ENCODE measurements around the gene FKBP1A.

Gene FKBP1A

GRCh38 chr20:1333462-1334369 is 59.1 kb downstream of the FKBP1A start:
- TF ChIP-seq GATA1 (IDR thresholded peaks at IDR 0.05; ENCODE audit: low read depth, low read length) (no peak), POLR2A (IDR thresholded peaks at IDR 0.05; ENCODE audit: low read length) (no peak)
- no peak for DNase-seq

DNA sequence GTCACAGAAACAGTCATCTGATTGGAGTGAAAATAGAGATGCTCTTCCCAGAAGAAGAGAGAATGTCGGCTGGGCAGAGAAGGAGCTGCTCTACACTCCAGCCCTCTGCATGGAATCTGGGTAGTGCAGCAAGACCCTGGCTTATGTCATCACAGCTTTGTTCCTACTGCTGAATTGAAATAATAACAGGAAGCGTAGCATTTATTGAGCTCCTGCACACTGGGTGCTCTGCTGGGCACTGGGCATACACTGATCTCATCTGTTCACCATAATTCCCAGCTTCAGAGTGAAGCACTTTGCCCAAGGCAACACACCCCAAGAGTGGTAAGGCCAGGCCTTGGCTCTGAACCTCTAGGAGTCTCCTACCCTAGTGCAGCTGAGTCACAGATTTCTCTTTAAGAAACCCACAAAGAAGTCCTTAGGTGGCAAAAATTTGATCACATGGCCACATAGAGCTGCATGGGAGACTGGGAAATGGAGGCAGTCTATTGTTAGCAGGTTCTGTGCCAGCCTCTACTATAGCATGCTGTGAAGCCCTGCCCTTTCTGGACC is 60.0 kb downstream of the FKBP1A start:
- no peak for DNase-seq
- TF ChIP-seq GATA1 (IDR thresholded peaks at IDR 0.05; ENCODE audit: low read depth, low read length) = no peak
- no peak for TF ChIP-seq POLR2A (IDR thresholded peaks at IDR 0.05; ENCODE audit: low read length)

DNA sequence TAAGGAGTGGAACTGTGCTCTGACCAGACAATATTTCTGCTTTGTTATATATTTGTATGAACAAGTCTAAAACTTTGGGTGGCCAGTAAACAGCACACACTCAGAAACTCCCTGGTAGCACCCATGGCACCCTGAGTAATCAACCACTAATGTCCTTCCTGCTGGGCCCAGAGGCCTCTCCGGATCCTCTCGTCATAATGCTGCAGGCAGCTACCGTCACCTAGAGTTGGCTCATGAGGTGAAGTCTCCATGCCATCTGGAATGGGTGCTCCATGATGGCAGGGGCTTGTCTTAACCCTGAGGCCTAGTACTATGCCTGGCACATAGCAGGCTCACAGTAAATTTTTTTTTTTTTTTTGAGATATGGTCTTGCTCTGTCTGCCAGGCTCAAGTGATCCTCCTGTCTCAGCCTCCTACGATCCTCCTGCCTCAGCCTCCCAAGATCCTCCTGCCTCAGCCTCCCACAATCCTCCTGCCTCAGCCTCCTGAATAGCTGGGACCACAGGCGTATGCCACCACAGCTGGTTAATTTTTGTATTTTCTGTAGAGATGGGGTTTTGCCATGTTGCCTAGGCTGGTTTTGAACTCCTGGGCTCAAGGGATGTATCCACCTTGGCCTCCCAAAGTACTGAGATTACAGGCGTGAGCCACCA is 60.9 kb downstream of the FKBP1A start:
- TF ChIP-seq GATA1 (IDR thresholded peaks at IDR 0.05; ENCODE audit: low read depth, low read length) (no peak), POLR2A (IDR thresholded peaks at IDR 0.05; ENCODE audit: low read length) (no peak)
- DNase-seq = no peak

DNA sequence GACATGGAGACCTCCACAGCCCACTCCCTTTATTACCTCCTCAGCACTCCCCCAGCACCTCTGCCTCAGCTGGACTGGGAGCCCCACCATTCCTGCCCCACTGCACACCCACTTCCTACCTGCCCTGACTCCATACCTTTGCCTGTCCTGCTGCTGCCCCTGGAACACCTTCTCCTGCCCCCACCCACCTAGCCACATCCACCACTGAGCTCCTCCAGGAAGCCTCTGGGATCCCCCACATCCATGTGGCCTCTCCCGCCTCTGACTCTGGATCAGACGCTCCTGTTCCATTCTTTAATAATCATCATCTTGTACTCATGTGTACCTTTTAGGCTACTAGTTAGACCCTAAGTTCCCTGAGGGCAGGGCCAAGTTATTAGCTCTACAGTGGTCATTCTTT is 61.8 kb downstream of the FKBP1A start:
- DNase-seq = no peak
- no peak for TF ChIP-seq GATA1 (IDR thresholded peaks at IDR 0.05; ENCODE audit: low read depth, low read length)
- TF ChIP-seq POLR2A (IDR thresholded peaks at IDR 0.05; ENCODE audit: low read length) = no peak

DNA sequence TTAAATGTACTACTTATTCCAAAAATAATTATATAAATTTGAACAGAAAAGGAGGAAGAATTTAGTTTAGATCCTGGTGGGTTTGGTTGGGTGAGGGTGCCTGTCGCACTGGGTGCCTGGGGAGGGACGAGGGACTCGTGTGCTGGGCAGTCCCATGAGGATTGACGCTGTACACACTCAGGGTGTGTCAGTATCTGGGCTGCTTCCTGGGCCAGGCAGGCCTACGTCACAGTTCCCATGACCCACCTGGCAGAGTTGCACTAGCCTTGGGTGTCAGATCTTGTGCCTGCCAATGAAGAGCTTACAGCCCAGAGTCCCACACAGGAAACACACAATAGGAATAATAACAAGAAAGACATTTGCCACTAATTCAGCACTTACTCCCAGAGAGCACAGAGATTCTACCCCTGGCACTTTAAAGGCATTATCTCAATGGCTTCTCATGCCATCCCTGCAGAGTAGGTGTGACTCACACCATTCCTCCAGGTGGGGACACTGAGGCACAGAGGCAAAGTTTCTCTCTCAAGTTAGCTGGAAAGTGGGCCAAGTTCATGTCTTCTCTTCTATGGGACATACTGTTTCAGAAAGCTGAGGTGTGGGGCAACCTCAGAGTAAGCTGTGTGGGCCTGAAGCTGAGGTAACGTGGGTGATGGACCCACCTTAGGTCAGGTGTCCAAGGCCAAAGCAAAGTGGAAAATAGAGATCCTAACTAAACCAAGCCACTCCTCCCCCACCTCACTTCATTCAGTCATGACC is 62.6 kb downstream of the FKBP1A start:
- peak in 1 of 2 experiments; percentile 12 for DNase-seq
- TF ChIP-seq POLR2A (IDR thresholded peaks at IDR 0.05; ENCODE audit: low read length) = no peak
- no peak for TF ChIP-seq GATA1 (IDR thresholded peaks at IDR 0.05; ENCODE audit: low read depth, low read length)

DNA sequence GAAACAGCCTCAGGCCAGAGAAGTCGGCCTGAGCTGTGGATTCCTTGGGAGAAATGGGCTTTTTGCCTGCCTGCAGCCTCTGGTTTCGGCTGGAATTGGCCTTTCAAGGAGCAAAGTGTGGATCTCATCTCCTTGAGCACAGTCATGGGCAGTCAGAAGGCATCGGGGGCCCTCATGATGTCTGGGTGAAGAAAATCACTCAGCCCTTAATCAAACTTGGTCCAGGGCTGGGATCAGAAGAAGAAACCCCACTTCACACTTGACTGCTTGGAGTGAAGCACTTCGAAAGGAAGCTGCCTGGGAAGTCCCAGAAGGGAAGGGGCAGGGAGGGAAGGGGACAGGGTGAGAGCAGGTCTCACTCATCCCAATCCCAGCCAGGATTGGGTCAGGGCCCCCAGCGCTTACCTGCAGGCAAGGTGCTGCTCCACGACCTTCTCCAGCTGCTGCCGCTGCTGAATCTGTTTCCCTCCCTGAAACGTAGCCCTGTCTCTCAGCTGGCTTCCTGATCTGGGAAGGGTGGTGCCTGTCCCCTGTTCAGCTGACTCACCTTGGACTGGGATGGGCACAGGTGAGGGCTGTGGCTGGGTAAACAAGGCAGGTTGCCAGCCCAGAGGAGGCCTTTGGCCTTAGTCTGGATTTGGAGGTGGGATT is 64.0 kb downstream of the FKBP1A start, which contains the start of gene SDCBP2:
Gene SDCBP2 (minus strand): TSS at position 460 of the 651 bp plus-strand sequence. CDS start 8,723 bp downstream, outside the sequence.
- DNase-seq = no peak
- TF ChIP-seq POLR2A (IDR thresholded peaks at IDR 0.05; ENCODE audit: low read length) (no peak), GATA1 (IDR thresholded peaks at IDR 0.05; ENCODE audit: low read depth, low read length) (no peak)

- TF ChIP-seq GATA1 (IDR thresholded peaks at IDR 0.05; ENCODE audit: low read depth, low read length) (no peak), POLR2A (IDR thresholded peaks at IDR 0.05; ENCODE audit: low read length) (no peak)
Measured at GRCh38 chr20:1327827-1328679, 64.8 kb downstream of the FKBP1A start.

DNA sequence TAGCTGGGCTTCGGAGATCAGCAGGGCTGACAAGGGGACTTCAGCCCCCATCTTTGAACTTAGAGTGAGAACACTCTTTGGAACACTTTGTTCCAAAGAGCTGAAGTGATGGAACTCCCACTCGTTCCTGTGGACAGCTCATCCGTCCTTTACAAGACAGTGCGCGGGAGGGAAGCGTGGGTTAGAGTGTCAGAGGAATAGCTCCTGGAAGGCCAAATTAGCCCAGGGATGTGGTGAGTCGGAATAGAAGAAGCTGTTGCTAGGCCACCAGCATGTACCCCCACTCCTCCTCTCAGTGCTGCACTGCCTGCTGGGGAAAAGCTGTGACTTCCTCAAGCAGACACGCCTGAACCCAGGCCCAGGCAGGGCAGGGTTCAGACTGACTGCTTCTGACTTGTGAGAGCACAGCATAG is 65.6 kb downstream of the FKBP1A start:
- no peak for DNase-seq
- TF ChIP-seq GATA1 (IDR thresholded peaks at IDR 0.05; ENCODE audit: low read depth, low read length) (no peak), POLR2A (IDR thresholded peaks at IDR 0.05; ENCODE audit: low read length) (no peak)

More at GRCh38 chr20:1327827-1328679, 64.8 kb downstream of the FKBP1A start:
- no peak for DNase-seq

DNA sequence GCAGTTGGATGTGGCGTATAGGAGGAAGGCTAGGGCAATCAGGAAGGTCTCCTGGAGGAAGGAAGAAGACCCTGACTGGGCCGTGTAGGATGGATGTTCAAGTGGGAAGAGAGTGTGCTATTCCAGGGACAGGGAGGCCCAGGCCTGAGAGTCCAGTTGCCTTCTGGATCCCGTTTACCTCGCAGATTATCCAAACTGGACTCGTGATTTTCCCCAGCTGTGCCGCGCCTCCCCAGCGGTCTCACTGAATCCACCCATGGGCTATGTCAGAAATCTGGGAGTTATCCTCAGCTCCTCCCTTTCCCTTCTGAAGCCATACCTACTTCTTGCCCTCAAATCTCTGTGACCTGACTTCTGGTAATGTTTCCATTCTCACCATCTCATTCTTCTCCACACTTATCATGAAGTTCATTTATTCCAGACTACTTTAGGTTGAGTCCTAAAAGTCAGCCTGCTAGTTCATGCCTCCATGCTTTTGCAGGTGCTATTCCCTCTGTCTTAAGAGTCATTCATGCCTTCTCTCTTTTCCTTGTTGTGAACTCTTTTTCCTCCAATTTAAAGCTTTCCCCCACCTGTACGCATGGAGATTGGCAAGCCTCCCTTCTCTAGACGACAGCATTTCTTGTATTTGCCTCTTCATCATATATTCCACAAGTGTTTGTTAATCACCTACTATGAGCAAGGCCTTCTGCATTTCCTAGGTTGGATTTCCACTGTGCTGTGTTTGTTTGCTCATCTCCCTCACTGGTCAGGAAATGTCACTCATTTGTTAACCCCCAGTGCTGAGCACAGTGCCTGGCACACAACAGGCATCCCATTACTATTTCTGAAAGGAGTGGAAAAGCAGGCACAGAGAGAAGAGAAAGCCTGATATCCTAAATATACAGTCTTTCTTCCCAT is 66.6 kb downstream of the FKBP1A start:
- TF ChIP-seq GATA1 (IDR thresholded peaks at IDR 0.05; ENCODE audit: low read depth, low read length) (no peak), POLR2A (IDR thresholded peaks at IDR 0.05; ENCODE audit: low read length) (no peak)
- DNase-seq = no peak

GRCh38 chr20:1325173-1326030 is 67.5 kb downstream of the FKBP1A start:
- TF ChIP-seq GATA1 (IDR thresholded peaks at IDR 0.05; ENCODE audit: low read depth, low read length) = no peak
- peak; percentile 97 for TF ChIP-seq POLR2A (IDR thresholded peaks at IDR 0.05; ENCODE audit: low read length)
- peak; percentile 98 to 99 for DNase-seq
